ENCODE data around the gene C17orf67.

- TF ChIP-seq CTCF (IDR thresholded peaks at IDR 0.05; ENCODE audit: control extremely low read depth in 1 of 3, insufficient read depth in 1 of 3, low read depth in 1 of 3, low read length in 3 of 3) (no peak), RFX5 (IDR thresholded peaks at IDR 0.05; ENCODE audit: borderline replicate concordance, low read depth, low read length) (no peak), KDM1A (IDR thresholded peaks at IDR 0.05; ENCODE audit: borderline replicate concordance, low read length) (no peak), PHF8 (conservative IDR thresholded peaks at IDR 0.05; ENCODE audit: low read depth, low read length) (no peak), EP300 (IDR thresholded peaks at IDR 0.05; ENCODE audit: borderline replicate concordance in 1 of 2, low read depth in 2 of 2, low read length in 2 of 2) (no peak), EZH2 (IDR thresholded peaks at IDR 0.05; ENCODE audit: low read depth, low read length, severe bottlenecking) (no peak), YY1 (IDR thresholded peaks at IDR 0.05; ENCODE audit: low read depth, low read length) (no peak), NANOG (IDR thresholded peaks at IDR 0.05; ENCODE audit: insufficient read depth, low read depth, low read length, poor library complexity, severe bottlenecking) (no peak), POLR2AphosphoS5 (IDR thresholded peaks at IDR 0.05; ENCODE audit: low read depth, low read length) (no peak), ASH2L (IDR thresholded peaks at IDR 0.05; ENCODE audit: low read length) (no peak), RNF2 (IDR thresholded peaks at IDR 0.05; ENCODE audit: borderline replicate concordance, low read depth, low read length, missing control alignments, poor library complexity, severe bottlenecking) (no peak), ZNF274 (IDR thresholded peaks at IDR 0.05; ENCODE audit: borderline replicate concordance, extremely low read depth, low read length) (no peak), SP1 (IDR thresholded peaks at IDR 0.05; ENCODE audit: low read depth, low read length) (no peak)
These were observed 2.9 kb downstream of the C17orf67 start for GRCh38 chr17:56830726-56831368.

Measured in H1 (cell line).